MM.1S (cell line): ENCODE results near the gene RAB44.

ENCODE experiments used
- EZH2 ChIP-seq: fragments of 300-600 bp; sonication (generic); optimal IDR thresholded peaks from 2 replicates; pipeline ENCODE3; 2017; ENCODE audit warnings: low read depth, mild to moderate bottlenecking, antibody characterized with exemption, low read length, mixed read lengths
- EZH2phosphoT487 ChIP-seq: fragments of 300-600 bp; sonication (generic); IDR thresholded peaks from 2 replicates; pipeline ENCODE4 v1.6.1; 2018; ENCODE audit warnings: antibody characterized with exemption, low read length
- TF ChIP-seq, protein P1 (sequence below): fragments of 300-600 bp; sonication (generic); IDR thresholded peaks from 2 replicates; pipeline ENCODE4 v1.5.1; 2016; ENCODE audit warnings: antibody characterized with exemption, low read length, mixed read lengths

DNA sequence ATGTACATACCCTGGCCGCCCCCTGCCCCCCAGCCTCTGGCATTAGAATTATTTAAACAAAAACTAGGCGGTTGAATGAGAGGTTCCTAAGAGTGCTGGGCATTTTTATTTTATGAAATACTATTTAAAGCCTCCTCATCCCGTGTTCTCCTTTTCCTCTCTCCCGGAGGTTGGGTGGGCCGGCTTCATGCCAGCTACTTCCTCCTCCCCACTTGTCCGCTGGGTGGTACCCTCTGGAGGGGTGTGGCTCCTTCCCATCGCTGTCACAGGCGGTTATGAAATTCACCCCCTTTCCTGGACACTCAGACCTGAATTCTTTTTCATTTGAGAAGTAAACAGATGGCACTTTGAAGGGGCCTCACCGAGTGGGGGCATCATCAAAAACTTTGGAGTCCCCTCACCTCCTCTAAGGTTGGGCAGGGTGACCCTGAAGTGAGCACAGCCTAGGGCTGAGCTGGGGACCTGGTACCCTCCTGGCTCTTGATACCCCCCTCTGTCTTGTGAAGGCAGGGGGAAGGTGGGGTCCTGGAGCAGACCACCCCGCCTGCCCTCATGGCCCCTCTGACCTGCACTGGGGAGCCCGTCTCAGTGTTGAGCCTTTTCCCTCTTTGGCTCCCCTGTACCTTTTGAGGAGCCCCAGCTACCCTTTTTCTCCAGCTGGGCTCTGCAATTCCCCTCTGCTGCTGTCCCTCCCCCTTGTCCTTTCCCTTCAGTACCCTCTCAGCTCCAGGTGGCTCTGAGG, 11.5 kb upstream of the RAB44 start:
- TF ChIP-seq, protein P1, sequence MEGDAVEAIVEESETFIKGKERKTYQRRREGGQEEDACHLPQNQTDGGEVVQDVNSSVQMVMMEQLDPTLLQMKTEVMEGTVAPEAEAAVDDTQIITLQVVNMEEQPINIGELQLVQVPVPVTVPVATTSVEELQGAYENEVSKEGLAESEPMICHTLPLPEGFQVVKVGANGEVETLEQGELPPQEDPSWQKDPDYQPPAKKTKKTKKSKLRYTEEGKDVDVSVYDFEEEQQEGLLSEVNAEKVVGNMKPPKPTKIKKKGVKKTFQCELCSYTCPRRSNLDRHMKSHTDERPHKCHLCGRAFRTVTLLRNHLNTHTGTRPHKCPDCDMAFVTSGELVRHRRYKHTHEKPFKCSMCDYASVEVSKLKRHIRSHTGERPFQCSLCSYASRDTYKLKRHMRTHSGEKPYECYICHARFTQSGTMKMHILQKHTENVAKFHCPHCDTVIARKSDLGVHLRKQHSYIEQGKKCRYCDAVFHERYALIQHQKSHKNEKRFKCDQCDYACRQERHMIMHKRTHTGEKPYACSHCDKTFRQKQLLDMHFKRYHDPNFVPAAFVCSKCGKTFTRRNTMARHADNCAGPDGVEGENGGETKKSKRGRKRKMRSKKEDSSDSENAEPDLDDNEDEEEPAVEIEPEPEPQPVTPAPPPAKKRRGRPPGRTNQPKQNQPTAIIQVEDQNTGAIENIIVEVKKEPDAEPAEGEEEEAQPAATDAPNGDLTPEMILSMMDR = no peak
- no peak for TF ChIP-seq EZH2phosphoT487
- no peak for TF ChIP-seq EZH2
